H1 (cell line): ENCODE measurements around the gene SVEP1. TPM values are rescaled to one million over a fixed set of nuclear protein-coding genes. Genes with fewer than 3 reads are reported as not detected.

Experiments used
- CTCF ChIA-PET: fragments of 300-600 bp; sonication (Branson Sonifier 250); formaldehyde crosslinking; loops from one replicate; lab custom pipeline; 2021; ENCODE audit not compliant: partially characterized antibody; lab: Charles Lee
- POLR2A ChIA-PET: fragments of 300-600 bp; sonication (Branson Sonifier 250); formaldehyde crosslinking; loops from one replicate; lab custom pipeline; 2021; ENCODE audit warnings: inconsistent platforms; ENCODE audit not compliant: partially characterized antibody; lab: Charles Lee
- DNase-seq, 2 experiments: peaks; one replicate each; pipeline versions ENCODE4 v3.0.0 to v3.0.0-alpha.2; 2010 to 2022; ENCODE audit warnings: low spot score in 2 of 2, low read depth in 1 of 2, mixed read lengths in 1 of 2
- FAIRE-seq: peaks from 2 replicates; lab custom pipeline; 2011; peaks lifted over from hg19 to GRCh38; lab: Jason Lieb, UNC
- H2AFZ ChIP-seq: 2 replicates; pipeline ENCODE4 v1.8.1; 2012; ENCODE audit warnings: low read length, inconsistent platforms
- H2AK5ac ChIP-seq: 2 replicates; pipeline ENCODE4 v1.6.1; 2013; ENCODE audit warnings: low read depth, low read length
- H2BK120ac ChIP-seq: replicated peaks from 2 replicates; pipeline ENCODE3; 2013; ENCODE audit warnings: low read depth, low read length, inconsistent platforms
- H2BK12ac ChIP-seq: 2 replicates; pipeline ENCODE4 v1.6.1; 2013; ENCODE audit warnings: low read depth, low read length
- H2BK15ac ChIP-seq: 2 replicates; pipeline ENCODE4 v1.6.1; 2013; ENCODE audit warnings: low read length
- H2BK20ac ChIP-seq: 2 replicates; pipeline ENCODE4 v1.6.1; 2013; ENCODE audit warnings: low read length
- H2BK5ac ChIP-seq: 2 replicates; pipeline ENCODE4 v1.6.1; 2013; ENCODE audit warnings: low read depth, low read length
- H3K14ac ChIP-seq: 2 replicates; pipeline ENCODE4 v1.6.1; 2013; ENCODE audit warnings: inconsistent platforms; ENCODE audit not compliant: insufficient read length
- H3K18ac ChIP-seq: 2 replicates; pipeline ENCODE4 v1.6.1; 2013; ENCODE audit warnings: low read length; ENCODE audit errors: extremely low read depth
- H3K23ac ChIP-seq: 2 replicates; pipeline ENCODE4 v1.6.1; 2013; ENCODE audit warnings: inconsistent platforms; ENCODE audit not compliant: insufficient read length
- H3K23me2 ChIP-seq: 2 replicates; pipeline ENCODE4 v1.6.1; 2013; ENCODE audit warnings: low read depth, low read length
- H3K27ac ChIP-seq: 2 replicates; pipeline ENCODE4 v1.6.1; 2011; ENCODE audit warnings: low read depth, low read length, inconsistent platforms
- H3K27me3 ChIP-seq, 4 experiments: replicated peaks in 1 of 4; 1 replicate in 1 of 4; 2 replicates in 3 of 4; pipeline versions ENCODE4 v1.6.1 to v1.8.1; 2011 to 2013; ENCODE audit warnings: low read length in 3 of 4, mild to moderate bottlenecking in 3 of 4, inconsistent platforms in 2 of 4, mixed read lengths in 2 of 4, moderate library complexity in 1 of 4; ENCODE audit not compliant: control insufficient read depth in 3 of 4, insufficient read depth in 3 of 4; ENCODE audit errors: extremely low read depth in 1 of 4
- H3K36me3 ChIP-seq, 4 experiments: 2 replicates each; pipeline versions ENCODE4 v1.6.1 to v1.8.1; 2011 to 2013; ENCODE audit warnings: mild to moderate bottlenecking in 4 of 4, low read length in 3 of 4, moderate library complexity in 2 of 4, control low read depth in 1 of 4, inconsistent platforms in 1 of 4; ENCODE audit not compliant: insufficient read depth in 4 of 4, control insufficient read depth in 2 of 4
- H3K4ac ChIP-seq: replicated peaks from 2 replicates; pipeline ENCODE3; 2013; ENCODE audit warnings: low read length, low read depth, mixed read lengths, inconsistent platforms; ENCODE audit not compliant: insufficient read length
- H3K4me1 ChIP-seq, 4 experiments: replicated peaks in 1 of 4; 1 replicate in 1 of 4; 2 replicates in 3 of 4; pipeline versions ENCODE4 v1.6.1 to v1.8.1; 2011 to 2013; ENCODE audit warnings: low read length in 3 of 4, inconsistent platforms in 2 of 4, mixed read lengths in 1 of 4; ENCODE audit not compliant: insufficient read depth in 4 of 4, control insufficient read depth in 3 of 4
- H3K4me2 ChIP-seq, 2 experiments: 2 replicates each; pipeline versions ENCODE4 v1.6.1 to v1.8.1; 2011 to 2013; ENCODE audit warnings: low read depth in 2 of 2, low read length in 2 of 2, control low read depth in 1 of 2, inconsistent platforms in 1 of 2, mild to moderate bottlenecking in 1 of 2; ENCODE audit not compliant: insufficient read depth in 1 of 2
- H3K4me3 ChIP-seq, 4 experiments: fragments of 200-600, 300-600 bp in 1 of 4; sonication (generic), shearing (Covaris generic), sonication (Bioruptor Twin) in 1 of 4; 2 replicates each; pipeline versions ENCODE4 v1.5.1 to v1.8.1; 2011 to 2016; ENCODE audit warnings: low read length in 4 of 4, low read depth in 3 of 4, control low read depth in 2 of 4, inconsistent platforms in 2 of 4, mild to moderate bottlenecking in 2 of 4, mixed read lengths in 1 of 4, moderate library complexity in 1 of 4; ENCODE audit not compliant: insufficient read depth in 2 of 4; ENCODE audit errors: extremely low read depth in 1 of 4
- H3K56ac ChIP-seq: replicated peaks from 2 replicates; pipeline ENCODE3; 2013; ENCODE audit warnings: low read depth, mild to moderate bottlenecking, mixed read lengths, low read length, inconsistent platforms; ENCODE audit not compliant: insufficient read length
- H3K79me1 ChIP-seq: 2 replicates; pipeline ENCODE4 v1.6.1; 2013; ENCODE audit warnings: low read depth, low read length, control low read depth
- H3K79me2 ChIP-seq, 2 experiments: 2 replicates each; pipeline versions ENCODE4 v1.6.1 to v1.8.1; 2012 to 2013; ENCODE audit warnings: low read length in 2 of 2, mild to moderate bottlenecking in 2 of 2, inconsistent platforms in 1 of 2; ENCODE audit not compliant: insufficient read depth in 2 of 2, control insufficient read depth in 1 of 2
- H3K9ac ChIP-seq, 4 experiments: replicated peaks in 1 of 4; 1 replicate in 1 of 4; 2 replicates in 3 of 4; pipeline versions ENCODE4 v1.6.1 to v1.8.1; 2011 to 2013; ENCODE audit warnings: low read depth in 3 of 4, low read length in 3 of 4, control low read depth in 2 of 4, mild to moderate bottlenecking in 2 of 4, moderate library complexity in 2 of 4, inconsistent platforms in 1 of 4; ENCODE audit errors: extremely low read depth in 1 of 4
- H3K9me3 ChIP-seq, 2 experiments: 2 replicates each; pipeline versions ENCODE4 v1.6.1 to v1.8.1; 2012 to 2013; ENCODE audit warnings: mild to moderate bottlenecking in 2 of 2, moderate library complexity in 2 of 2, control low read depth in 1 of 2, inconsistent platforms in 1 of 2, low read depth in 1 of 2, low read length in 1 of 2, mixed read lengths in 1 of 2; ENCODE audit not compliant: insufficient read depth in 2 of 2
- H4K20me1 ChIP-seq, 2 experiments: replicated peaks in 1 of 2; 2 replicates each; pipeline versions ENCODE3 to v1.8.1; 2011 to 2013; ENCODE audit warnings: inconsistent platforms in 2 of 2, low read length in 2 of 2, mild to moderate bottlenecking in 1 of 2; ENCODE audit not compliant: insufficient read depth in 2 of 2, control insufficient read depth in 1 of 2
- H4K5ac ChIP-seq: 2 replicates; pipeline ENCODE4 v1.6.1; 2013; ENCODE audit warnings: low read length, low read depth, mixed read lengths, inconsistent platforms; ENCODE audit not compliant: insufficient read length
- H4K8ac ChIP-seq: 2 replicates; pipeline ENCODE4 v1.8.0; 2013; ENCODE audit warnings: mild to moderate bottlenecking, moderate library complexity, low read length, inconsistent platforms; ENCODE audit not compliant: insufficient read depth; ENCODE audit errors: extremely low read depth
- H4K91ac ChIP-seq: replicated peaks from 2 replicates; pipeline ENCODE3; 2013; ENCODE audit warnings: low read length, mixed read lengths, inconsistent platforms; ENCODE audit not compliant: insufficient read length
- BRCA1 ChIP-seq: IDR thresholded peaks from 2 replicates; pipeline ENCODE4 v1.6.1; 2012; ENCODE audit warnings: low read depth, low read length, improper control_type of control experiment
- GTF2F1 ChIP-seq: IDR thresholded peaks from 2 replicates; pipeline ENCODE4 v1.6.1; 2012; ENCODE audit warnings: low read depth, low read length, improper control_type of control experiment, borderline replicate concordance
- JUND ChIP-seq: IDR thresholded peaks from 2 replicates; pipeline ENCODE4 v1.6.1; 2011; ENCODE audit warnings: mild to moderate bottlenecking, improper control_type of control experiment, low read length
- KDM1A ChIP-seq: fragments of 200-600, 300-600 bp; sonication (generic); IDR thresholded peaks from 2 replicates; pipeline ENCODE4 v1.7.1; 2016; ENCODE audit warnings: mild to moderate bottlenecking, low read length, borderline replicate concordance
- POLR2AphosphoS5 ChIP-seq: IDR thresholded peaks from 2 replicates; pipeline ENCODE4 v1.6.1; 2011; ENCODE audit warnings: low read depth, low read length
- RBBP5 ChIP-seq: IDR thresholded peaks from 2 replicates; pipeline ENCODE4 v1.7.1; 2012; ENCODE audit warnings: low read depth, mild to moderate bottlenecking, inconsistent platforms, low read length, moderate library complexity, borderline replicate concordance
- SAP30 ChIP-seq: fragments of 300-600 bp; sonication (generic); IDR thresholded peaks from 2 replicates; pipeline ENCODE4 v1.7.1; 2012; ENCODE audit warnings: low read length, moderate library complexity, mild to moderate bottlenecking, inconsistent platforms; ENCODE audit not compliant: insufficient read depth, insufficient replicate concordance
- TEAD4 ChIP-seq: IDR thresholded peaks from 2 replicates; pipeline ENCODE4 v1.6.1; 2012; ENCODE audit warnings: low read depth, low read length, inconsistent platforms, mixed read lengths
- ZNF274 ChIP-seq: IDR thresholded peaks from 2 replicates; pipeline ENCODE4 v1.7.0; 2012; ENCODE audit warnings: low read length, borderline replicate concordance; ENCODE audit errors: extremely low read depth
- WGBS, 2 experiments: shearing (Covaris generic) in 1 of 2; methylation state at CpG; one replicate each; pipeline versions ENCODE4 v1.1.6 to v1.1.7; 2013 to 2015; ENCODE audit warnings: low lambda C conversion rate in 2 of 2, mixed read lengths in 2 of 2, inconsistent platforms in 1 of 2, low coverage in 1 of 2, missing lambda C conversion rate in 1 of 2; ENCODE audit not compliant: insufficient replicate concordance in 2 of 2, insufficient coverage in 1 of 2, insufficient read length in 1 of 2; ENCODE audit errors: extremely low coverage in 1 of 2, missing lambda C conversion rate in 1 of 2; 5-methylcytosine and 5-hydroxymethylcytosine counted together
- polyA plus RNA-seq, 7 experiments: library from polyadenylated mRNA; depleted of rRNA in 3 of 7; stranded (reverse) in 5 of 7; unstranded in 2 of 7; fragments of >200 nt in 5 of 7; fragments of 200-250 nt in 2 of 7; gene quantifications; 1 replicate in 5 of 7; 2 replicates in 1 of 7; 4 replicates in 1 of 7; pipeline versions ENCODE4 v1.2.1 to v1.2.3, GENCODE V29; 2011 to 2013; ENCODE audit warnings: missing spikeins in 2 of 7, mixed read lengths in 2 of 7
- total RNA-seq: library from RNA; stranded (reverse); fragmentation: NEBNext Ultra II Directional; extraction: Animal tissue kit (Norgen Biotek cat#: 25700); gene quantifications from 2 replicates; pipeline ENCODE4 v1.2.1, GENCODE V29; 2021

The SVEP1 gene
- total and polyA plus RNA-seq, 2 of the 8 experiments (the other 6 are each of a cell fraction or from before 2014, with no cell fraction given) = 0.11 to 0.37 TPM

DNA sequence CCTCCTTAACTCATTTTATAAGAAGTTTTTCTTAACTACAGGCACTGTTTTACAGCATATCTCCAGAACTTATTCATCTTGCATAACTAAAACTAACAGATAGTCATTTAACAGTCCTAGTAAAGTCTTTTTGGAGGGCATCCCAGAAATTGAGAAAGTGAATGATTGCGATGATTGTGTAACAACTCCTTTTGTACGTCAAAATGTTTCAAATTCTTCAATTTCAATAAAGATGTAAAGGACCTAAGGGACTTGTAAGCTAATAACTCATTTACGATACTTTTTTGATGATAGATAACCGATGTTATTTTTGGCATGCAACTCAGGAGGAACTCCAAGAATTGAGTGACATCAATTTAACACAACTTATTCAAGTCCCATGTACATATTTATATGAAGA, 42.7 kb downstream of the SVEP1 start:
- Histone ChIP-seq H3K4me2 (no peak overlapping the region), H3K79me2 (no peaks in the 10 kb centered on the region), H2BK5ac (no peak overlapping the region), H3K23me2 (no peaks in the 10 kb centered on the region), H3K23ac (no peak overlapping the region), H2BK120ac (no peak overlapping the region), H2BK12ac (no peak overlapping the region), H3K4me1 (no peaks in the 10 kb centered on the region), H3K4ac (no peak overlapping the region), H2BK15ac (no peak overlapping the region), H2AK5ac (no peak overlapping the region), H3K18ac (no peak overlapping the region), H4K20me1 (no peaks in the 10 kb centered on the region), H3K56ac (no peak overlapping the region), H3K9me3 (no peaks in the 10 kb centered on the region), H4K5ac (no peak overlapping the region), H4K91ac (no peak overlapping the region), H3K36me3 (no peaks in the 10 kb centered on the region), H2BK20ac (no peak overlapping the region), H3K27ac (no peak overlapping the region), H3K4me3 (no peak overlapping the region), H2AFZ (no peak overlapping the region), H3K14ac (no peak overlapping the region), H3K9ac (no peak overlapping the region), H4K8ac (no peak overlapping the region), H3K27me3 (no peaks in the 10 kb centered on the region), H3K79me1 (no peaks in the 10 kb centered on the region)
- WGBS, 2 experiments = 90% methylated on average over 4 of the region's 4 CpGs; no CpG with 5 or more reads in 1 of the 2 experiments
- no peak for TF ChIP-seq POLR2AphosphoS5
- TF ChIP-seq JUND = no peak
- no peak for TF ChIP-seq ZNF274
- no peak for TF ChIP-seq BRCA1
- no peak for TF ChIP-seq SAP30
- no peak for TF ChIP-seq RBBP5
- TF ChIP-seq GTF2F1 = no peak
- no peak for TF ChIP-seq TEAD4
- TF ChIP-seq KDM1A = no peak
- no peak for FAIRE-seq
- ChIA-PET CTCF (no interaction called here), POLR2A (no interaction called here)
- no peak for DNase-seq
